Neuronal stem cell (in vitro differentiated cells): ENCODE measurements around the gene XAB2. TPM values are rescaled to one million over a fixed set of nuclear protein-coding genes. Genes with fewer than 3 reads are reported as not detected.

Experiments
- DNase-seq: peaks from one replicate; pipeline ENCODE4 v3.0.0-alpha.2; 2013; ENCODE audit warnings: low spot score
- H2AFZ ChIP-seq: one replicate; pipeline ENCODE4 v1.6.1; 2013; ENCODE audit warnings: mild to moderate bottlenecking, low read length, inconsistent platforms
- H2AK5ac ChIP-seq: 2 replicates; pipeline ENCODE4 v1.6.1; 2013; ENCODE audit warnings: low read depth, mild to moderate bottlenecking, inconsistent platforms, low read length, moderate library complexity, mixed read lengths
- H2BK120ac ChIP-seq: 2 replicates; pipeline ENCODE4 v1.6.1; 2013; ENCODE audit warnings: low read depth, mild to moderate bottlenecking, inconsistent platforms, low read length, moderate library complexity, mixed read lengths
- H2BK12ac ChIP-seq: one replicate; pipeline ENCODE4 v1.6.1; 2013; ENCODE audit warnings: low read length, inconsistent platforms
- H2BK15ac ChIP-seq: 2 replicates; pipeline ENCODE4 v1.6.1; 2013; ENCODE audit warnings: mild to moderate bottlenecking, low read length, inconsistent platforms, mixed read lengths
- H2BK5ac ChIP-seq: one replicate; pipeline ENCODE4 v1.6.1; 2013; ENCODE audit warnings: inconsistent platforms, mild to moderate bottlenecking, low read length, moderate library complexity
- H3K14ac ChIP-seq: one replicate; pipeline ENCODE4 v1.6.1; 2013; ENCODE audit warnings: low read length, inconsistent platforms
- H3K18ac ChIP-seq: 2 replicates; pipeline ENCODE4 v1.6.1; 2013; ENCODE audit warnings: low read length, inconsistent platforms
- H3K23ac ChIP-seq: 2 replicates; pipeline ENCODE4 v1.6.1; 2013; ENCODE audit warnings: low read depth, mild to moderate bottlenecking, mixed read lengths, low read length, inconsistent platforms; ENCODE audit not compliant: poor library complexity
- H3K27ac ChIP-seq: replicated peaks from 3 replicates; pipeline ENCODE4 v1.5.1; 2013; ENCODE audit warnings: low read length, inconsistent platforms
- H3K27me3 ChIP-seq, 3 experiments: 2 replicates each; pipeline ENCODE4 v1.6.1; 2013; ENCODE audit warnings: low read length in 3 of 3, mild to moderate bottlenecking in 2 of 3, inconsistent platforms in 1 of 3, low read depth in 1 of 3, mixed read lengths in 1 of 3, moderate library complexity in 1 of 3; ENCODE audit not compliant: control insufficient read depth in 3 of 3, insufficient read depth in 3 of 3
- H3K36me3 ChIP-seq, 2 donors: replicated peaks in 1 of 2; 2 replicates each; pipeline ENCODE4 v1.6.1; 2013; ENCODE audit warnings: low read length in 2 of 2; ENCODE audit not compliant: control insufficient read depth in 2 of 2, insufficient read depth in 2 of 2
- H3K4ac ChIP-seq: 2 replicates; pipeline ENCODE4 v1.6.1; 2013; ENCODE audit warnings: inconsistent platforms, mild to moderate bottlenecking, low read length, moderate library complexity
- H3K4me1 ChIP-seq, 2 donors: 1 replicate in 1 of 2; 2 replicates in 1 of 2; pipeline ENCODE4 v1.6.1; 2013; ENCODE audit warnings: low read length in 2 of 2, low read depth in 1 of 2; ENCODE audit not compliant: control insufficient read depth in 2 of 2, insufficient read depth in 1 of 2
- H3K4me2 ChIP-seq: one replicate; pipeline ENCODE4 v1.6.1; 2013; ENCODE audit warnings: mild to moderate bottlenecking, low read length, inconsistent platforms; ENCODE audit not compliant: insufficient read depth, poor library complexity, severe bottlenecking
- H3K4me3 ChIP-seq, 2 donors: 2 replicates each; pipeline ENCODE4 v1.5.1; 2013; ENCODE audit warnings: low read length in 2 of 2, mild to moderate bottlenecking in 2 of 2, inconsistent platforms in 1 of 2, moderate library complexity in 1 of 2
- H3K79me1 ChIP-seq: one replicate; pipeline ENCODE4 v1.6.1; 2013; ENCODE audit warnings: low read depth, mild to moderate bottlenecking, inconsistent platforms, low read length, moderate library complexity
- H3K9ac ChIP-seq: one replicate; pipeline ENCODE4 v1.6.1; 2013; ENCODE audit warnings: mild to moderate bottlenecking, low read depth, low read length, inconsistent platforms; ENCODE audit not compliant: poor library complexity
- H3K9me3 ChIP-seq, 2 donors: replicated peaks in 1 of 2; 2 replicates each; pipeline versions ENCODE3 to v1.6.1; 2013; ENCODE audit warnings: low read length in 2 of 2, mild to moderate bottlenecking in 2 of 2, inconsistent platforms in 1 of 2, low read depth in 1 of 2, mixed read lengths in 1 of 2, moderate library complexity in 1 of 2; ENCODE audit not compliant: control insufficient read depth in 2 of 2, insufficient read depth in 1 of 2
- H4K8ac ChIP-seq: one replicate; pipeline ENCODE4 v1.6.1; 2013; ENCODE audit warnings: low read depth, mild to moderate bottlenecking, inconsistent platforms, low read length, moderate library complexity
- H4K91ac ChIP-seq: one replicate; pipeline ENCODE4 v1.6.1; 2013; ENCODE audit warnings: low read length, low read depth, mild to moderate bottlenecking, inconsistent platforms; ENCODE audit not compliant: poor library complexity
- WGBS, 2 donors: extraction: QIAGEN DNeasy Blood & Tissue Kit; methylation state at CpG; one replicate each; pipeline ENCODE4 v1.1.7; 2013; ENCODE audit warnings: missing lambda C conversion rate in 2 of 2, mixed read lengths in 1 of 2; ENCODE audit not compliant: insufficient read length in 2 of 2, insufficient replicate concordance in 1 of 2; ENCODE audit errors: extremely low coverage in 2 of 2; 5-methylcytosine and 5-hydroxymethylcytosine counted together
- polyA plus RNA-seq, 2 experiments: library from polyadenylated mRNA; stranded (reverse); fragments of 200-250 nt; gene quantifications; one replicate each; pipeline ENCODE4 v1.2.3, GENCODE V29; 2013

The XAB2 gene
- polyA plus RNA-seq (2013, experiment 1 of 2) = 25.9 TPM
- polyA plus RNA-seq (2013, experiment 2 of 2) = 24.7 TPM

GRCh38 chr19:7629347-7630054 lies at the start of gene XAB2, which contains the start of gene PET100:
Gene XAB2 (minus strand): TSS chr19:7629545. CDS start chr19:7629527, 18 bp downstream.
Gene PET100 (plus strand): TSS chr19:7629793. CDS start chr19:7629834, 41 bp downstream.
- no CpG with 5 or more reads among the region's 40 CpGs for WGBS, 2 donors
- H3K27ac ChIP-seq = no peak within 1 kb of the TSS
- peak; percentile 99 for DNase-seq

GRCh38 chr19:7677669-7678311 lies 48.4 kb upstream of the XAB2 start:
- peak overlapping the region in 1 of 2 donors; percentile 41 for H3K4me3 ChIP-seq
- H3K27ac ChIP-seq = no peak overlapping the region
- H2BK5ac ChIP-seq = no peak overlapping the region
- peak overlapping the region; percentile 41 for H2AFZ ChIP-seq
- H3K23ac ChIP-seq = peak overlapping the region; percentile 65
- H3K4me2 ChIP-seq = no peak overlapping the region
- H4K91ac ChIP-seq = no peak overlapping the region
- peak overlapping the region; percentile 58 for H2BK12ac ChIP-seq
- H3K9me3 ChIP-seq = no peaks in the 10 kb centered on the region
- H3K79me1 ChIP-seq = peaks cover 17% of the 10 kb centered on the region
- peak overlapping the region; percentile 90 for H2AK5ac ChIP-seq
- peaks cover 8 to 9% of the 10 kb centered on the region in 2 donors for H3K4me1 ChIP-seq
- peaks cover 0 to 13% (median 8%) of the 10 kb centered on the region in 3 experiments for H3K27me3 ChIP-seq
- no peak overlapping the region for H3K9ac ChIP-seq
- peak overlapping the region; percentile 92 for H4K8ac ChIP-seq
- DNase-seq = no peak
- no peak overlapping the region for H3K18ac ChIP-seq
- H2BK120ac ChIP-seq = peak overlapping the region; percentile 87
- peak overlapping the region; percentile 38 for H3K14ac ChIP-seq
- peaks cover 7 to 10% of the 10 kb centered on the region in 2 donors for H3K36me3 ChIP-seq
- H3K4ac ChIP-seq = no peak overlapping the region
- H2BK15ac ChIP-seq = peak overlapping the region; percentile 89
- no CpG with 5 or more reads among the region's 12 CpGs for WGBS, 2 donors

More at GRCh38 chr19:7629347-7630054, at the start of gene XAB2, which contains the start of gene PET100:
- H3K9me3 ChIP-seq = no peaks in the 10 kb centered on the region
- peak within 1 kb of the TSS; percentile 3 for H4K8ac ChIP-seq
- peak within 1 kb of the TSS; percentile 89 to 92 for H3K4me3 ChIP-seq
- H3K14ac ChIP-seq = no peak within 1 kb of the TSS
- peak within 1 kb of the TSS; percentile 96 for H3K9ac ChIP-seq
- H3K23ac ChIP-seq = peak within 1 kb of the TSS; percentile 35
- H2BK15ac ChIP-seq = no peak within 1 kb of the TSS
- peak within 1 kb of the TSS; percentile 82 for H2AFZ ChIP-seq
- no peak within 1 kb of the TSS for H2BK5ac ChIP-seq
- H2AK5ac ChIP-seq = peak within 1 kb of the TSS; percentile 48
- H3K4me2 ChIP-seq = peak within 1 kb of the TSS; percentile 85
- peaks cover 9 to 27% of the 10 kb centered on the region in 2 donors for H3K36me3 ChIP-seq
- peaks cover 8 to 12% of the 10 kb centered on the region in 2 donors for H3K4me1 ChIP-seq
- H2BK120ac ChIP-seq = no peak within 1 kb of the TSS
- H2BK12ac ChIP-seq = no peak within 1 kb of the TSS
- H4K91ac ChIP-seq = no peak within 1 kb of the TSS
- H3K27me3 ChIP-seq = no peaks in the 10 kb centered on the region
- H3K4ac ChIP-seq = no peak within 1 kb of the TSS
- H3K18ac ChIP-seq = peak within 1 kb of the TSS; percentile 87
- peaks cover 41% of the 10 kb centered on the region for H3K79me1 ChIP-seq

- Histone ChIP-seq H2AK5ac (peak within 1 kb of the TSS; percentile 90), H3K4me2 (no peak within 1 kb of the TSS), H3K79me1 (peaks cover 9% of the 10 kb centered on the region), H2AFZ (peak within 1 kb of the TSS; percentile 41), H3K9ac (no peak within 1 kb of the TSS), H3K4ac (no peak within 1 kb of the TSS), H4K8ac (peak within 1 kb of the TSS; percentile 92), H3K23ac (peak within 1 kb of the TSS; percentile 65), H4K91ac (no peak within 1 kb of the TSS), H2BK120ac (peak within 1 kb of the TSS; percentile 87), H3K27me3 (peaks cover 0 to 15% (median 10%) of the 10 kb centered on the region in 3 experiments), H3K27ac (no peak within 1 kb of the TSS), H3K18ac (no peak within 1 kb of the TSS), H3K4me1 (peaks cover 5 to 9% of the 10 kb centered on the region in 2 donors), H3K4me3 (peak within 1 kb of the TSS in 1 of 2 donors; percentile 41), H3K14ac (peak within 1 kb of the TSS; percentile 38), H3K9me3 (no peaks in the 10 kb centered on the region), H2BK5ac (peak within 1 kb of the TSS; percentile 82), H2BK15ac (peak within 1 kb of the TSS; percentile 89), H2BK12ac (no peak within 1 kb of the TSS), H3K36me3 (peaks cover 0 to under 1% of the 10 kb centered on the region in 2 donors)
- no CpG with 5 or more reads among the region's 10 CpGs for WGBS, 2 donors
- no peak for DNase-seq
Observed at GRCh38 chr19:7676854-7677253, 47.5 kb upstream of the XAB2 start, which contains the start of gene MCEMP1. Gene MCEMP1 (plus strand): TSS chr19:7677090. CDS start chr19:7677121, 31 bp downstream.

GRCh38 chr19:7676376-7676775 lies 47.0 kb upstream of the XAB2 start:
- no peak overlapping the region for H3K9ac ChIP-seq
- H3K4me3 ChIP-seq = no peak overlapping the region
- no peak for DNase-seq
- H3K4me1 ChIP-seq = peaks cover 4 to 6% of the 10 kb centered on the region in 2 donors
- peak overlapping the region; percentile 82 for H2BK5ac ChIP-seq
- no peak overlapping the region for H2BK12ac ChIP-seq
- H3K14ac ChIP-seq = no peak overlapping the region
- H3K4ac ChIP-seq = no peak overlapping the region
- peaks cover 0 to 1% of the 10 kb centered on the region in 2 donors for H3K9me3 ChIP-seq
- H3K23ac ChIP-seq = no peak overlapping the region
- H2BK120ac ChIP-seq = no peak overlapping the region
- no peaks in the 10 kb centered on the region for H3K36me3 ChIP-seq
- no peak overlapping the region for H2AK5ac ChIP-seq
- no peak overlapping the region for H2AFZ ChIP-seq
- H3K79me1 ChIP-seq = peaks cover 7% of the 10 kb centered on the region
- no CpG with 5 or more reads among the region's 7 CpGs for WGBS, 2 donors
- no peak overlapping the region for H4K91ac ChIP-seq
- no peak overlapping the region for H2BK15ac ChIP-seq
- H3K18ac ChIP-seq = no peak overlapping the region
- no peak overlapping the region for H3K4me2 ChIP-seq
- peaks cover 0 to 15% (median 12%) of the 10 kb centered on the region in 3 experiments for H3K27me3 ChIP-seq
- no peak overlapping the region for H3K27ac ChIP-seq
- no peak overlapping the region for H4K8ac ChIP-seq
